Left ventricle myocardium inferior (tissue), 1 donor: Measurements from ENCODE around the gene TRIM38. TPM values are rescaled to one million over a fixed set of nuclear protein-coding genes. Genes with fewer than 3 reads are reported as not detected.
A peak's percentile ranks its signal among the peaks of the same experiment; 100 is the strongest.

Experiments used
- DNase-seq: peaks from one replicate; pipeline ENCODE4 v3.0.0-alpha.2; 2020
- H3K27ac ChIP-seq: fragments of 200-600 bp; replicated peaks from 2 replicates; pipeline ENCODE4 v1.8.0; 2021
- H3K27me3 ChIP-seq: fragments of 200-600 bp; 2 replicates; pipeline ENCODE4 v1.8.0; 2021; ENCODE audit warnings: low read depth
- H3K36me3 ChIP-seq: fragments of 200-600 bp; 2 replicates; pipeline ENCODE4 v1.8.0; 2021
- H3K4me1 ChIP-seq: fragments of 200-600 bp; 2 replicates; pipeline ENCODE4 v1.8.0; 2021
- H3K4me3 ChIP-seq: fragments of 200-600 bp; 2 replicates; pipeline ENCODE4 v1.8.0; 2021; ENCODE audit warnings: mild to moderate bottlenecking, moderate library complexity
- H3K9me3 ChIP-seq: fragments of 200-600 bp; replicated peaks from 2 replicates; pipeline ENCODE4 v1.8.0; 2021
- intact Hi-C: fragments of 100-400 bp; cut with micrococcal nuclease; formaldehyde crosslinking; loops from one replicate; pipeline ENCODE4 v1.11.0; 2022
- total RNA-seq: library from RNA; stranded (reverse); fragmentation: NEBNext Ultra II Directional; extraction: Animal tissue kit (Norgen Biotek cat#: 25700); gene quantifications from one replicate; pipeline ENCODE4 v1.2.1, GENCODE V29; 2021
- TF ChIP-seq, protein P1 (sequence below): fragments of 200-600 bp; IDR thresholded peaks from 2 replicates; pipeline ENCODE4 v1.8.0; 2021; ENCODE audit warnings: antibody characterized with exemption, mild to moderate bottlenecking, borderline replicate concordance
- donor health status: DM: no; HTN: yes; CAD: no; lungs with severe emphysema.

The TRIM38 gene
- total RNA-seq, 1 donor from 2014 or later: 2.2 TPM

DNA sequence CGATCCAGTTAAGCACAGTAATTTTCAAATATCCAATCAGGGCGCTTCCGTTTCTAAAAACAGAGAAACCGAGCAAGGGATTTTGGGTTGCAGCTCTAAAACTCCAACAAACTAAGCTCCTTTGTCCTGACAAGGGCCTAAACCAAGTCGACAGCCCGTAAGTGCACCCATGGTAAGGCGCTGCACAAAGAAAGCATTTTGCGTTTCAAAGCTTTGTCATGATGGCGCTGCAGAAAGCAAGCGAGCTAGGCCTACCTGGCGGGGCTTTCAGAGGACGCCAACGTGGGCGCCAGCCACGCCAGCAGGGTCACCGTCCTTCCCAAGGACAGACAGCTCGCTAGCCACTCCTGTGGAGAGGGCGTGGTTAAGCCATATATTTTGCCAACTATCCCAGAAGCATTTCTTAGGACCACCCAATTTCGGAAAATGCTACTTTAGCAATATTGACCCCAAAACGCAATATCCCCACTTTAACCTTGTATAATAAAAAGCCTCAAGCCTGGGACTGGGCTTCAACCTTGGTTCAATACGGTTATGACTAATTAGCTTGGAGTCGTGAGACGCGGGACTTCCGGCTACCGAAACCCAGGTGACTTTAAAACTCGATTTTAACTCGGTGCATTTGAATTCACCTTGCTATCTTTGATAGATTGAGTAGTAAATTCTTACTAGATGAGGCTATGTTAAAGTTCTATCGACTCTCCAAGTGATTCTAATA lies 53.8 kb downstream of the TRIM38 start:
- intact Hi-C loops: no loop called here
- peak overlapping the region; percentile 92 for H3K27ac ChIP-seq

DNA sequence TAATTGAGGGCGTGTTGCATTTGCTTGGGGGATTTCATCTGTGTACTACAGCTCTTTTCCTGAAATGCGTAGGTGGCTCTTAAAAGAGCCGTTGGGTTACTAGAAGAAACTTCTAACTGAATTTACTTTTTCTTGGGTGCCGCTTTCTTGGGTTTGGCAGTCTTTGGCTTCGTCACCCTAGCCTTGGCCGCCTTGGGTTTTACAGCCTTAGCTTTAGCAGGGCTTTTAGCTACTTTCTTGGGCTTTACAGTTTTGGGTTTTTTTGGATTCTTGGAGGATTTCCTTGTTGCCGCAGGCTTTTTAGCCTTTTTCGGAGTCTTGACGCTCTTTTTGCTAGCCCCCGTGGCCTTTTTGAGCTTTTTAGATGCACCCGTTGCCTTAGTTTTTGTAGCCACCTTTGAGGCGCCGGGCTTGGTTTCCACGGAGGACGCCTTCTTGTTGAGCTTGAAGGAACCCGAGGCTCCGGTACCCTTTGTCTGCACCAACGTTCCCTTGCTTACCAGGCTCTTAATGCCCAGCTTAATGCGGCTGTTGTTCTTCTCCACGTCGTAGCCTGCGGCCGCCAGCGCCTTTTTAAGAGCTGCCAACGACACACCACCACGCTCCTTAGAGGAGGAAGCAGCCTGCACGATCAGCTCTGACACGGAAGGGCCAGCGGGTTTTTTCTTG lies 54.5 kb downstream of the TRIM38 start:
- H3K4me1 ChIP-seq: peaks cover 35% of the 10 kb centered on the region
- no peak for DNase-seq
- H3K27me3 ChIP-seq: no peaks in the 10 kb centered on the region
- intact Hi-C loops: no loop called here
- H3K36me3 ChIP-seq: no peaks in the 10 kb centered on the region
- H3K9me3 ChIP-seq: no peaks in the 10 kb centered on the region
- TF ChIP-seq, protein P1, sequence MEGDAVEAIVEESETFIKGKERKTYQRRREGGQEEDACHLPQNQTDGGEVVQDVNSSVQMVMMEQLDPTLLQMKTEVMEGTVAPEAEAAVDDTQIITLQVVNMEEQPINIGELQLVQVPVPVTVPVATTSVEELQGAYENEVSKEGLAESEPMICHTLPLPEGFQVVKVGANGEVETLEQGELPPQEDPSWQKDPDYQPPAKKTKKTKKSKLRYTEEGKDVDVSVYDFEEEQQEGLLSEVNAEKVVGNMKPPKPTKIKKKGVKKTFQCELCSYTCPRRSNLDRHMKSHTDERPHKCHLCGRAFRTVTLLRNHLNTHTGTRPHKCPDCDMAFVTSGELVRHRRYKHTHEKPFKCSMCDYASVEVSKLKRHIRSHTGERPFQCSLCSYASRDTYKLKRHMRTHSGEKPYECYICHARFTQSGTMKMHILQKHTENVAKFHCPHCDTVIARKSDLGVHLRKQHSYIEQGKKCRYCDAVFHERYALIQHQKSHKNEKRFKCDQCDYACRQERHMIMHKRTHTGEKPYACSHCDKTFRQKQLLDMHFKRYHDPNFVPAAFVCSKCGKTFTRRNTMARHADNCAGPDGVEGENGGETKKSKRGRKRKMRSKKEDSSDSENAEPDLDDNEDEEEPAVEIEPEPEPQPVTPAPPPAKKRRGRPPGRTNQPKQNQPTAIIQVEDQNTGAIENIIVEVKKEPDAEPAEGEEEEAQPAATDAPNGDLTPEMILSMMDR: no peak
- H3K4me3 ChIP-seq: peak overlapping the region; percentile 70
- peak overlapping the region; percentile 92 for H3K27ac ChIP-seq

More for the DNA sequence above, 53.8 kb downstream of the TRIM38 start:
- H3K4me1 ChIP-seq: peaks cover 30% of the 10 kb centered on the region
- no peaks in the 10 kb centered on the region for H3K36me3 ChIP-seq
- peak; percentile 75 for DNase-seq
- H3K9me3 ChIP-seq: no peaks in the 10 kb centered on the region
- no peaks in the 10 kb centered on the region for H3K27me3 ChIP-seq
- TF ChIP-seq, protein P1: no peak
- peak overlapping the region; percentile 70 for H3K4me3 ChIP-seq

DNA sequence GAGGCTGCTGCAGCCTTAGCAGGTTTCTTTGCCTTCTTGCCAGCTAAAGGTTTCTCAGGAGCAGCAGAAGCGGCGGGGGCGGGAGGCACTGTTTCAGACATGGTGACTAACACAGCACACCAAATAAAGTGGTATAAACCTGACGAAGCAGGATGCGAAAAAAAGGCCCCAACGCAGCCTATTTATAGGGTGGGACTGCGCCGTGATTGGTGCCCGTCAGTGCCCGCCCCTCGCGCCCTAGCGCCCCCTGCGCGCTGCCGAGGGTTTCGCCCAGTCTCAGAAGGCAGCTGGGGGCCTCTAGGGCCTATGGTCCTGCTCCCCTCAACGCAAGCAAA lies 55.0 kb downstream of the TRIM38 start:
- TF ChIP-seq, protein P1: peak; percentile 55

DNA sequence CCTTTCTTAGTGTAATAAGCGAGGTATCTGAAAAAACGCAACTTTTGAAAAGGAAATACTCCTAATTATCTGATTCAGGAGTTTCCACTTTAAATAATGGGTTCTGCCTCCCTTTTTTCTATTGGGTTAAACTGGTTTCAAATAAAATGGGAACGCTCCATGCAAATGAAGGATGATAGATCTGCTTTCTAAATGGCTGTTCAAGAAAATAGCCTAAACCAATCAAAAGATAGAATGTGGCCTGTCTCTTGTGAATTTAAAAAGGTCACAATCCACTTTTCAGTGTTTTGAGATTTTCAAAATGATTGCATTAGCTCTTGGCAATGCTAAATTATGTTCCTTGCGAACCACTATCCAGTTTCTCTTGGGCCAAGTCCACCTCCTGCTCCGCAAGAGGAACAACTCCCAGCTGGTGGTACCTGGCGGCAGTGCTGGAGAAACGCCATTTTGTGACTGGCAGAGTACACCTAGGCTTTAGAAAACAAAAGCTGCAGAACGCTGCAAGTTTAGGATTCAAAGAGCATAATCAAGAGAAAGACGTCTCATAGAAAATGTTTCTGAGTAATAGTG lies 56.7 kb downstream of the TRIM38 start:
- Histone ChIP-seq H3K4me3 (no peak overlapping the region), H3K27me3 (no peaks in the 10 kb centered on the region), H3K4me1 (peaks cover 42% of the 10 kb centered on the region), H3K9me3 (no peaks in the 10 kb centered on the region), H3K27ac (peak overlapping the region; percentile 97), H3K36me3 (no peaks in the 10 kb centered on the region)
- TF ChIP-seq, protein P1: no peak
- intact Hi-C loops: no loop called here
- no peak for DNase-seq

More for the DNA sequence above, 55.0 kb downstream of the TRIM38 start:
- intact Hi-C loops: no loop called here
- Histone ChIP-seq H3K27ac (peak overlapping the region; percentile 92), H3K27me3 (no peaks in the 10 kb centered on the region), H3K4me3 (peak overlapping the region; percentile 70), H3K9me3 (no peaks in the 10 kb centered on the region), H3K36me3 (no peaks in the 10 kb centered on the region), H3K4me1 (peaks cover 38% of the 10 kb centered on the region)
- DNase-seq: peak; percentile 67

DNA sequence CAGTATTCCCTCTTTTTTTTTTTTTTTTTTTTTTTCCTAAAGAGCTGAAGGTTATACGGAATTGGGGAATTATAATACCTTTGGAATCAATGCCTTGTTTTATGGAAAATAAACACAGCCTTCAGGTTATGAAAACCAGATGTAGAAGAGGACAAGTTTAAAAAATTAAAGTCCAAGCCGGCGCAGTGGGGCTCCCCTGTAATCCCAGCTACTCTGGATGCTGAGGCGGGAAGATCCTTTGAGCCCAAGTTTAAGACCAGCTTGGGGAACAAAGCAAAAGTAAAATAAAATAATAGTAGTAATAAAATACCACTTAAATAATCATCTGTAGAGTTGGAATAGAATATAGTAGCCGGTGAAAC lies 57.3 kb downstream of the TRIM38 start:
- no peak for DNase-seq
- peaks cover 47% of the 10 kb centered on the region for H3K4me1 ChIP-seq
- intact Hi-C loops: no loop called here
- peak overlapping the region; percentile 97 for H3K27ac ChIP-seq
- no peaks in the 10 kb centered on the region for H3K27me3 ChIP-seq
- TF ChIP-seq, protein P1: no peak
- H3K36me3 ChIP-seq: no peaks in the 10 kb centered on the region
- H3K4me3 ChIP-seq: peak overlapping the region; percentile 74
- no peaks in the 10 kb centered on the region for H3K9me3 ChIP-seq
